NCI-H128 (cell line): ENCODE data around the gene WDR44.
"Not testable (repeated sequence)": the region's sequence is repeated elsewhere in the genome, so short reads cannot be mapped to it uniquely, and the experiment has no call there.

Source experiments
- DNase-seq: peaks from one replicate; lab custom pipeline; 2025; ENCODE audit not compliant: unreplicated experiment; lab: John Stamatoyannopoulos, UW

The WDR44 gene, protein sequence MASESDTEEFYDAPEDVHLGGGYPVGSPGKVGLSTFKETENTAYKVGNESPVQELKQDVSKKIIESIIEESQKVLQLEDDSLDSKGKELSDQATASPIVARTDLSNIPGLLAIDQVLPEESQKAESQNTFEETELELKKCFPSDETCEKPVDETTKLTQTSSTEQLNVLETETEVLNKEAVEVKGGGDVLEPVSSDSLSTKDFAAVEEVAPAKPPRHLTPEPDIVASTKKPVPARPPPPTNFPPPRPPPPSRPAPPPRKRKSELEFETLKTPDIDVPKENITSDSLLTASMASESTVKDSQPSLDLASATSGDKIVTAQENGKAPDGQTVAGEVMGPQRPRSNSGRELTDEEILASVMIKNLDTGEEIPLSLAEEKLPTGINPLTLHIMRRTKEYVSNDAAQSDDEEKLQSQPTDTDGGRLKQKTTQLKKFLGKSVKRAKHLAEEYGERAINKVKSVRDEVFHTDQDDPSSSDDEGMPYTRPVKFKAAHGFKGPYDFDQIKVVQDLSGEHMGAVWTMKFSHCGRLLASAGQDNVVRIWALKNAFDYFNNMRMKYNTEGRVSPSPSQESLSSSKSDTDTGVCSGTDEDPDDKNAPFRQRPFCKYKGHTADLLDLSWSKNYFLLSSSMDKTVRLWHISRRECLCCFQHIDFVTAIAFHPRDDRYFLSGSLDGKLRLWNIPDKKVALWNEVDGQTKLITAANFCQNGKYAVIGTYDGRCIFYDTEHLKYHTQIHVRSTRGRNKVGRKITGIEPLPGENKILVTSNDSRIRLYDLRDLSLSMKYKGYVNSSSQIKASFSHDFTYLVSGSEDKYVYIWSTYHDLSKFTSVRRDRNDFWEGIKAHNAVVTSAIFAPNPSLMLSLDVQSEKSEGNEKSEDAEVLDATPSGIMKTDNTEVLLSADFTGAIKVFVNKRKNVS

DNA sequence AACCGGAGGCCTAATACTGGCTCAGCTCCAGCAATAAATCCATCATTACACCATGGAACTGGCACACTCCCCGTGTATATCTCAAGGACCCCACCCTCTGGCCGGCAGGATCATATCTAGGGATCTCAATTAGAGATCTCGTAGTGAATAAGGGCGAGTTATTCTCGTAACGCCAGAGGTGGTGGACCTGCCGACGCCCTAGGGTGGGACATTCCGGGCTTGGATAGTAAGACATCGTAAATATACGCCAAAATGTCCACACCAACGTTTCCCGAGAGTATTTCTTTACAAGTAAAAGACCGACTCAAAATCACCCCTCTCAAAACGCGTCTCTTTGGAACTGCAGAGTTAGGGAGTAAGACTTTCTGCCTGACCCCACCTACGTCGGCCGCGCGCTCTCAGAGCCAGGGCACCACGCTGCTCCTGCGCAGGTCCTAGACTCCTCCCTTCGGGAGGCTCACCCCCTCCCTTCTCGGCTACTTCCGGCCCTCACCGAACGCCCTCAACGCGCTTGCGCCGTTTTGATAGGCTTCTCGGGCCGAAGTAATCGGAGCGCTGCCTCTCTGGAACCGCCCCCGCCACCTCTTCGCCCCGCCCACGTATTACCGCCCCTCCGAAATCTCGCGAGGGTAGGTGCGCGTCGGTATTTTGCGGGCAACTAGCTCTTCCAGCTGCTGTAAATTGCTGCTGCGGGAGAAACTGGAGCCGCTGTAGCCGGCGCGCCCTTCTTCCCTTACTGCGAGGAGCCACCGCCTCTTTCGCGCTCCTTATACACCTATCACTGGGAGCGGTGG lies at the start of gene WDR44:
TSS of gene WDR44 (plus strand) at position 643 of the 794 bp plus-strand sequence. CDS start 398 bp downstream, outside the sequence.
- peak; percentile 91 for DNase-seq

DNA sequence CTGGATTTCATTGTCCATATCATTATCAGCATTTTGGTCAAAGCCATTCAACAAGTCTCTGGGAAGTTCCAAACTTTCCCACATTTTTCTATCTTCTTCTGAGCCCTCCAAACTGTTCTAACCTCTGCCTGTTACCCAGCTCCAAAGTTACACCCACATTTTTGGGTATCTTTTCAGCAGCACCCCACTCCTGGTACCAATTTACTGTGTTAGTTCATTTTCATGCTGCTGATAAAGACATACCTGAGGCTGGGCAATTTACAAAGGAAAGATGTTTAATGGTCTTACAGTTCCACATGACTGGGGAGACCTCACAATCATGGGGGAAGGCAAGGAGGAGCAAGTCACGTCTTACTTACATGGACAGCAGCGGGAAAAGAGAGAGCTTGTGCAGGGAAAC lies 40.1 kb upstream of the WDR44 start:
- DNase-seq, result not testable (repeated sequence)

DNA sequence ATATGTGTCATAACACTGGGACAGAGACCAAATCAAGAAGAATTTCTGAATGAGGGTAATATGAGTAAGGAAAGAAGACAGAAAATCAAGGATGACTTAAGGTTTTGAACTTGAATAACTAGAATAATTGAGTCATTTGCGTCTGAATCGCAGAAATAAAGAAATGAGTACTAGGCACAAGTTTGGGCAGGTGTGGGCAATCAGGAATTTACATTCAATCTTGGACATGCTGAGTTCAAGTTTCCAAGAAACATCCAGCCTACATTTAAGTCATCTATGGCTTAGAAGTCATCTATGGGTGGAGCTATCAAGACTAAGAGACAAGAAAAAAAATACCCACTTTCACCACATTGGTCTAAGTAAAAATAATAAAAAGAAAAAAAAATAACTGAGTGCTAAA lies 30.4 kb upstream of the WDR44 start:
- DNase-seq, result no peak

DNA sequence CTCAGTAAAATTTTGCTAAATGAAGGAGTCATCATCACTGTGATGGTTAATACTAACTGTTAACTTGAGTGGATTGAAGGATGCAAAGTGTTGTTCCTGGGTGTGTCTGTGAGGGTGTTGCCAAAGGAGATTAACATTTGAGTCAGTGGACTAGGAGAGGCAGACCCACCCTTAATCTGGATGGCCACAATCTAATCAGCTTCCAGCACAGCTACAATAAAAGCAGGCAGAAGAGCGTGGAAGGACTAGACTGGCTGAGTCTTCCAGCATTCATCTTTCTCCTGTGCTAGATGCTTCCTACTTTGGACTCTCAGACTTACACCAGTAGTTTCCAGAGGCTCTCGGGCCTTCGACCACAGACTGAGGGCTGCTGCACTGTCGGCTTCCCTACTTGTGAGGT lies 21.3 kb upstream of the WDR44 start:
- no peak for DNase-seq

DNA sequence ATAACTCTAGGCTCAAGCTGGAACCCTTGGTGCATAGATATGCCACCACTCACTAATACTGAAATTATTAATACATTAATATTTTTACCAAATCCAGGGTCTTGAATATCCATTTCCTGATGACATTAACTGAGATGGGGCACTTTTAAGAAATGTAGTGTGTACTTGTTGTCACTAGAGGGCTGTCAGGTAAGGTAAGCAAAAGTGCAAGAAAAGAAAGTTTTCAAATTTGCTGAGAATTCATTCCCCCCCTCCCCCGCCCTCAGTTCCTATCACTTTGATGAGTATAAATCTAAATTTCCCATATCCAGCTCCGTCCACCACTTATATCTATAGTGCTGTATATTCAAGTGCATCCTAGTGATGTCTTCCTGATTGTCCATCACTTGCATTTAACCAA lies 20.5 kb upstream of the WDR44 start:
- DNase-seq, result no peak

DNA sequence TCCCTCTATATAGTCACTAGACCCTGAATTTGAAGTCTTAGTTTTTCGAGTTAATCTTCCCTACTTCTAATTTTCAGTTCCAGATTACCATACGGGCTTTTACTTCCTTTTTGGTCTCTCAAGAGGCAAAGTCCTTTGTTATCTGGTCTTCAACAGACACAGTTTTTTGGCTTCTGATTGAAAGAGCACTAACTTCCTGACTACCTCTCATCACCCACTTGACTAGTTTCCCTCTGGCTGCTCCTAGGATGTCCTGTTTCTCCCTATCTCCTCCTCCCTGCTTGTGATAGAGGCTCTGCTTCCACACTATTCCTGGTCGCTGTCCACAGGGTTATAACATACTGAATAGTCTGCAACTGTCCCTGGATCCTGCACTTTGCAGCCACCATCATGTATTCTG lies 16.7 kb upstream of the WDR44 start:
- DNase-seq, result no peak

DNA sequence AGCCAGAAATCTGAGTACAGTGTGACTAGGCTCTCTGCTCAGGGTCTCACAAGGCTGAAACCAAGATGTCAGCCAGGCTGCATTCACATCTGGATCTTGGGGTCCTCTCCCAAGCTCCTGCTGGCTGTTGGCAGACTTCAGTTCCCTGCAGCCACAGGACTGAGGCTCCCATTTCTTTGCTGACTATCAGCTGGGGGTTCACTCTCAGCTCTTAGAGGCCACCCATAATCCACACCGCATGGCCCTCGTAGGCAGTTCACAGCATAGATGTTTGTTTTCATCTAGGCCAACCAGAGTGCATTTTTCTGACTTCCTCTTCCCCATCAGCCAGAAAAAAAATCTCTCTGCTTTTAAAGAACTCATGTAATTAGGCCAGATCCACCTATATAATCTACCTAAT lies 8.2 kb upstream of the WDR44 start:
- no peak for DNase-seq

DNA sequence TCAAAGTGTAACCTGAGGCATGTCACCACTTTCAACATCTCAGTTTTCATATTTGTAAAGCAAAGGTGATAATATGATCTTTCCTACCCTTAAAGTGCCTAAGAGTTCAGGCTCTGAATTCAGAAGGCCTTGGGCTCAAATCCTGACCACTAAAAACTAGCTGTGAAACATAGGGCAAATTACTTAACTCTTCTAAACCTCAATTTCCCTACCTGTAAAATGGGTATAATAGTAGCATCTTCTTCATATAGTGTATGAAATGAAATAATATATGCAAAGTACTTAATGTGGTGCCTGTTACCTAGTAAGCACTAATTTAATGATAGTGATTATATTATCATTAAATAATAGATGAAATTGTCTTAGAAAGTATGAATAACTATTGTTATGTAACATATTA lies 7.0 kb upstream of the WDR44 start:
- DNase-seq, result no peak

DNA sequence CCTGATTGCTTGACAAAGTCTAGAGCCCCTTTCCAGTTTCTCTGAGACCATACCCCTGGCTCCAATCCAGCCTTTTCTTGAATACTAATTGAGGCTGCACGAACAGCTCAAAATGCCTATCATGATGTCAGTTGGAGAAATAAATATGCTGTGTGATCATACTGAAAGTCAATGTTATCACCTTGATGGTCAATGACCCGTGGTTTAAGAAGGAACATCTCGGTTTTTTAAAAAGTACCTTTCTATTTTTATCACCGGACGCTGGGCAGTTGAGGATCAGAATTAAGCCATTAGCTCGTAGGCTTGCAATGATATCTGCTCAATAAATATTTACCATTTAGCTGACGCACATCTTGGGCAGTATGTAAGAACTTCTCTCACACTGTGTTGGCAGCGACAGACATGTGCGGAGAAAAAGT lies 852 bp upstream of the WDR44 start:
- DNase-seq, result no peak

DNA sequence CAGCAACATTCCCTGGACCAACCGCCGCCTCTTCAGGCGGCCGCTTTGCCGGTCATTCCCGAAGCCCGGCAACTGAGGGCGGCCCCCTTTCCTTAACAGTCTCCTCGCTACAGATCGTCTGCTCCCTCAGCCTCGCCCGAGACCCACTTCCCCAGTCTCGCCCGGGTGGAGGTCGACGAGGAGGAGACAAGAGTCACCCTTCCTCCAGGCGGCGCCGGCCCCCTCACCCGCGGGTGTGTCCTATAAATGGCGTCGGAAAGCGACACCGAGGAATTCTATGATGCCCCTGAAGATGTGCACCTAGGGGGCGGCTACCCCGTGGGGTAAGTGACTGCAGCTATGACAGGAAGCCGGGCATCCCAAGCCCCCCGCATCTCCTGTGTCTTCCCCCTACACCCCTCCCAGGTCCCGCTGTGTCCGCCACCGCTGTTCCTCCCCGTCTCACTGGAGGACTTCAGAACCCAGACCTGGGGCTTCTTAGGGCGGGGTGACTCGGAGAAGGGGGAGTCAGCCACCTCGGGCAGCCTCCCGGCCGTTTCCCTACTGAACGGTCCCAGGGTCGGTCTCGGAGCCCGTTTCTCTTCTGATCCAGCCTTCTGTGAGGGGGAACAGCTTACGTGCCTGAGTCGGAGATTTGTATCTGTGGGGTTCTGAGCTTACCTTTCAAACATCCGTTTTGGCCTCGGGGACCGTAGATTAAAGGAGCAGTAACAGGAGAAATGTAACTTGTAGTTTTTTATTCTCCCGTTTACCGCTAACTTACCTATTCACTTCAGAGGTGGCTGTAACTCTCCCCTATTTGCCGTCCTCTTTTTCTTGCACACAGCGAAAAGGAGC lies 570 bp downstream of the WDR44 start:
- no peak for DNase-seq

DNA sequence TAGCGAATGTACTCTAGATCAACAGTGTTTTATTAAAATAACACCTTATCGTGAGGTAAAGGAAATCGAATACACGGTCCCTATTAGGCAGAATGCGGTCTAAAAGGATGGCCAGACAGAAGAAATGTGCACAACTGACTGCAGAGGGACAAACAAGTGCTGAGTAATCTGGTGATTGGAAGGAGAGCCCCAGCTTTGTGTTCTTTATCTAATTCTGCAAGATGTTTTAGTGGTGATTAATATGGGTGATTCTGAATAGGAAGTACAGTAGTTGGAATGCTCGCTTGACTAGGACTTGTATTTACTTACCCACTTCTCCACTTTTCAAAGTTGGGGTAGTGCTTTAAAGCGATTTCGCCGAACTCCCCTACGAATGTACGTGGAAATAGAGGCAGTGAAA lies 1.2 kb downstream of the WDR44 start:
- no peak for DNase-seq

DNA sequence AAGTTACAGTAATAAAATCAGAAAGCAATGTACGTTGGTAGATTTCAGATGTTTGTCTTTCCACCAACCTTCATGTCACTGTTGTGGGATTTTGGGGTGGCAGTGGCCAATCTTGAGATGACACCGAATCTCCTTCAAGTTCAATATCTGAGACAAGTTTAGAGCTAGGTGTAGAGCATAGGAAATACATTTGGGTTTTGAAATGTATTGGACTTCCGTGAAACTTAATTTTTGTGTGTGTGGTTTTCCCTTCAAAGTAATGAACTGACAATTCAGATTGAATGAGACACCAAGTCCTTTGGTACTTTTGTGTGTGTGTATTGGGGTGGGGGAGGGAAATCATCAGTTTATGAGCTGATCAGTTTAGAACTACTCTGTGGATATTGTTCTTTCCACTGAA lies 1.8 kb downstream of the WDR44 start:
- DNase-seq, result no peak

DNA sequence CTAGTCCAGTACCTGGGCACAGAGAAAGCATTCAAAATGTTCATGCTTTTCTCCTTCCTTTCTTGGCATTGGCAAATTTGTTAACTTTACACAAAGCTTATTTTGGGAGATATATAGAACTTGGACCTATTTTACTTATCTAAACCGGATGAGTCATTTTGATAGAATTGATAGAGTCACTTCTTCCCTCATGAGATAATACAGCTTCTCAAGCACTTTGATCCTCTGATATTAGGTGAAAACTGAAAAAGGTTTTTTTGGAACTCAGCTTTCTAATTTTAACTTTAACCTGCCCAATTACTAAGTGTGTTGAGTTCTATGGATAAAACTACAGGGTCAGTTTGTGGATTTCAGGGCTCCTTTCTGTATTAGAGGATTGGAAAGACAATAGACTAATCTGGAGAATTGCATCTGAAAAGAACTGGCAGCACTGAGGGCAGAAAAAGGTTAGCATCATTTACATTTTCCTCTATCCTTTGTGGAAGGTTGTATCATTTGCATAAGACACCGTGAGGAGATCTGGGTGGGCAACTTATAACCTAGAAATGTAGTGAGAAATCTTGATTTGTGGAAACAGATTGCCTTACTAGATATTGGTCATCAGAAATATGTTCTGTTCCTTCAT lies 2.4 kb downstream of the WDR44 start:
- no peak for DNase-seq

DNA sequence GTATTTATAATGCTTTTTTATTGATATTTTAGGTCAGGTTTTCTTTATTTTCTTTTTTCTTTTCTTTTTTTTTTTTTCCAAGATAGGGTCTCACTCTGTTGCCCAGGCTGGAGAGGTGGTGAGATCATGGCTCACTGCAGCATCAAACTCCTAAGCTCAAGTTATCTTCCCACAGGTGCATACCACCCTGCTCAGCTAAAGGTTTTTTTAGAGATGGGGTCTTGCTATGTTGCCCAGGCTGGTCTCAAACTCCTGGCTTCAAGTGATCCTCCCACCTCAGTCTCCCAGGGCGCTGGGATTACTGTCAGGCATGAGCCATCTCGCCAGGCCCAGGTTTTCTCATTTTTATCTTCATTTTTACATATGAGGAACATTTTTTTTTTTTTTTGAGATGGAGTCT lies 3.3 kb downstream of the WDR44 start:
- DNase-seq, result no peak

DNA sequence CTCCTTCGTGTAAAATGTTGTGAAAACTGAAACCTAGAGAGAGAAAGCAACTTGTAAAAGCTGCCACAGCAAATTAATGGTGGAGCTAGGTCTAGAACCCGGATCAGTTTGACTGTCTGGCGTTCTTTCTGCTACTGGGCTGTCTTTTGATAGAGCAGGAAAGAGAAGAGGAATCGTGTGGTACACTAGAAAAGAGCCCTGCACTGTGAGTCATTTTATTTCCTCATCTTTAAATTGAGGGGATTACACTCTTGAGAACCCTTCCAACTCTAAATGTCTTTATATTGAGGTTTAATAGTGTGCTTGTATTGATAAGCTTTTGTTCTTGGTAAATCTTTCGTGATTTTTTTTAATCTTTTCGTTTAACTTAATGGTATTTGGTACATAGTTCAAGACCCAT lies 4.3 kb downstream of the WDR44 start:
- DNase-seq, result no peak

DNA sequence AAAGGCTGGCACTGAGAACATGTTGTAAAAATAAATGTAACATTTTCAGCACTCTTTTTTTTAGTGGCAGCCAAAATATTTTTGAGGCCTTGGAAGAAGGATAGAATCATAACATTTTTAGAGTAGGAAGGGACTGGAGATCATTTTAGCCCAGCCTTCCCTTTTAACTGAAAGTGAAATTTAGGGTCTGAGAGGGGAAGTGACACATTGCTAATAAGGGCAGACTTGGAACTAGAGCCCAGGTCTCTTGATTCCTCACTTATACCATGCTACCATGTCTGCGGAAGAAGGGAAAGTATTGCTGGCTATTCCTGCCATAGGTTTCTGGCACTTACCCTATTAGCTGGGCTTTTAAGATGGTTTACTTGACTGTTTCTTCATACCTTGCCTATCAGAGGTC lies 4.8 kb downstream of the WDR44 start:
- no peak for DNase-seq

DNA sequence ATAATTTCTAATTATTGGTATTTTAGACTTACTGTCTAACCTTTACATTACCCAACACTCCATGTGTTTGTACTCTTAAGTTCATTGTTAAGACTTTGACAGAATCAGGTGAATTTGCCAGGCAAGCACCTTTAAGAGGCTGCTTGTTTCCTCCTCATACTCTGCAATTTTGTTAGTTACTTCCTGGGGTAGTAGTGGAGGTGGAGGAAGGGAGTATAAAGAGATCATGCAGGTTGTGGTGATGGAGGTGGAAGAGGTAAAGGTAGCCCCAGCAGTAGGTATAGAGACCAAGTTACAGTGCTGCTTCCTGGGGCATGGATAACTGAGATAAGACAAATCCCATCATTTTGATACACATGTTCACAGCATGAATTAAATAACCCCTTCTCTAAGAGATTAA lies 6.7 kb downstream of the WDR44 start:
- no peak for DNase-seq

DNA sequence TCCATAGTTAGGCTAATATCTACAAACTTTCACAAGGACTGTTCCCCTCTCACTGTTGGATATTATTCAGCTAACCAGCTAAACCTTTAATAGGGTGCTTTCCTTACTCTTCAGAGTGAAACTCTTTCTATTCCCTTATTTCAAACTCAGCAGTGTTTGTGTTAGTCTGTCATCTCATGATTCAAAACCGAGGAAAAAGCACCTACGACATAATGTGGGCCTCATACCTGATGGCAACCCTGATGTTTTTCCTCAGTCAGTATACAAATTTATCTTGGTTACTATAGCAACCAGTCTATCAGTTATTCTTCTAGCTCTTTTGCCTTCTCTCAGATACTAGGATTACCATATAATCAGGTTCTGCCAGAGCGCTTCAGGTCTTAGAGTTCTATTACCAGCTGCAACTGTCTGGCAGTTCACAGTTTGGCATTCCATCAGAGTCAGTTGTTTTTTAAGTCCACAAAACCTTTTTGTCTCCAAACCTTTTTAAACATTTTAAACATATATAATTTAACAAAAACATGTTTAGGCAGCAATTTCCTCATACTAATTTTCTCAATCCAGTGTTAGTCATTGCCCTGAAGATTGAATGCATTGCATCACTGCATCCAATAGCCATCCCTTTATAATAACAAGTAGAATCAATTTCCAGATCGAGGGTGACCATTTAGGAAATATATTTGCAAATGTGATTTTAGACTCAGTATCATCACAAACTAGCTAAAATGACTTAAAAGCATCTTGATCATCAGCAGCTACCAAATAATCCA lies 7.4 kb downstream of the WDR44 start:
- no peak for DNase-seq

DNA sequence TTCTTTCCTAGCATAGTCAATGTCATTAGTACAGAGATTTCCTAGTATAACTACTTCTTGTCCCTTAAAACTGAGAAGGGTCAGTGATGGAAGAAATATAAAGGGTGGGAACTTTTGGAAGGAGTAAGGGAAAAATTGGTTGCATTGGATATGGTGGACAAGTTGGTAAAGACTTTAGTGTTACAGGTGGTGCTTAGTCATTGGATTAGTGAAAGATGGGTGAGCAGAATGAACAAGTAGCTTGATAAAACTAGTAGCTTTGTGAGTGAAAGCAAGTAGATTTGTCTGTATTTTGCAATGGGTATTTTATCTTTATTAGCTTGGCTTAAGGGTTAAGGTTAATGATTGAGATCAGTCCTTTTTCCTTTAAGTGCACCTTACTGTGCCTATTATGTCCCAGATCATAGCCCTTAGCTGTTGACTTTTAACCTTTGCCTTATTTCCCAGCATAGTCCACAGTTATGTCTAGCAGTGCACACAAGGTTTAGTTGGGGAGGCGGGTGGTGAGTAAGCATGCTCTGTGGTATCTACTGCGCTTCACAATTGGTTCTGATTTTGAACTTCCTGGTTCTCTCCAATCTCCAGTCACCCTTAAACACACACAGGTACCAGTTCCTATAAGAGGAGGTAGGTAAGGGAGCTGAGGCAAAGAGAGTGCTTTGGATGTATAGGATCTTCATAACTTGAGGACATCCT lies 9.5 kb downstream of the WDR44 start:
- no peak for DNase-seq
